A549 treated with CpdA at 1 μM for 4 hours (cell line): ENCODE data around the gene RPRM. TPM values are rescaled to one million over a fixed set of nuclear protein-coding genes. Genes with fewer than 3 reads are reported as not detected.

Source experiments
- total RNA-seq: library from RNA; stranded (reverse); fragments of 200-300 nt; extraction: Qiagen RNA extraction; gene quantifications from 5 replicates; pipeline ENCODE4 v1.2.3, GENCODE V29; 2022; ENCODE audit warnings: low read depth

RPRM gene
- 0.05 TPM in 1 of 5 replicates, not detected in the others for total RNA-seq

DNA sequence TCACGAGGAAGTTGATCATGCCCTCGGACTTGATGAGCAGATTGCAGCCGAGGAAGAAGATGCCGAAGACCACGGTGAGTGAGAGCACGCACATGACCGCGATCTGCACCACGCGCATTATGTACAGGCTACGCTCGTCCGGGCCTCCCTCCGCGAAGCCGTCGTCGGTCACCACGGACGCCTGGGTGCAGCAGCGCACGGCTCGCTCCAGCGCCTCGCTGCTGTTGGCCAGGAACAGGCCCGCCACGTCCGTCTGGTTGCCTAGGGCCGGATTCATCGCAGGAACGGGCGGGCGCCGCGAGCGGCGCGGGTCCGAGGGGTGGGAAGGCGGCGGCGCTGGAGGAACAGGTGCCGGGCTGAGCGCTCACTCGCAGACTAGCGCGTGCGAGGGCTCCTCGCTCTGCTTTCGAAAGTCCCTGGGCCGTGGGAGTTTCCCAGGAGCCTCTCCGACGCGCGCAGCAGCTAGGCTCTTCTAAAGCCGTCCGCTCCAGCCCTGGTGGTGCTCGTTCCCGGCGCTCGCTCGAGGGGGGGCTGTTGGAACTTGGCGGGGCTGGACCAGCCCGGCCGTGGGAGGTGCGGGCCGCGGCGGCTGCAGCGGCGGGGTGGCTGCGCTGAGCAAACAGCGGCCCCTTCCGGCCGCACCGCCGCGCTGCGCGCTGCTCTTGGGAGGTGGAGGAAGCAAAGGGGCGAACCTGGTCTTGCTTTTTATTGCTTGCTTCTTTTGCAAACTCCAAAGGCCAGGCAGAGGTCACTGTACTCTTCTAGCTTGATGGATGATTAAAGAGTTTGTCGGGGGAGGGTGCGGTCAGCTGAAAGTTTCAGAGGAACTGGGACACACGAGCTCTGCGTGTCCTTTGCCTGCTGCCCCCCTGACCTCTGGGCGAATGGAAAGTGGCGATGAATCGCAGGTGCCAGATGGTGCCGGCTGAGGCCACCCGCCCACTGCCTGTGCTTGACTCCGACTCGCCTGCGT is at the start of gene RPRM:
Gene RPRM (minus strand): TSS at position 474 of the 973 bp plus-strand sequence. CDS start 197 bp downstream, at position 277.

